ENCODE results near the gene CPB2.

GRCh38 chr13:46071590-46072249, 33.1 kb downstream of the CPB2 start:
- TF ChIP-seq CTCF (IDR thresholded peaks at IDR 0.05; ENCODE audit: low read length) (peak; percentile 32; the same call in 1 of the 2 replicates), EZH2 (IDR thresholded peaks at IDR 0.05; ENCODE audit: borderline replicate concordance, low read length) (no peak)

Measured in OCI-LY1 (cell line).